ENCODE results near the gene ACER3. TPM values are rescaled to one million over a fixed set of nuclear protein-coding genes. Genes with fewer than 3 reads are reported as not detected.
"Not testable (repeated sequence)": the region's sequence is repeated elsewhere in the genome, so short reads cannot be mapped to it uniquely, and the experiment has no call there.

Gene ACER3
- total and polyA plus RNA-seq, 2 experiments from 2014 or later, result 17.1 to 18.3 TPM

DNA sequence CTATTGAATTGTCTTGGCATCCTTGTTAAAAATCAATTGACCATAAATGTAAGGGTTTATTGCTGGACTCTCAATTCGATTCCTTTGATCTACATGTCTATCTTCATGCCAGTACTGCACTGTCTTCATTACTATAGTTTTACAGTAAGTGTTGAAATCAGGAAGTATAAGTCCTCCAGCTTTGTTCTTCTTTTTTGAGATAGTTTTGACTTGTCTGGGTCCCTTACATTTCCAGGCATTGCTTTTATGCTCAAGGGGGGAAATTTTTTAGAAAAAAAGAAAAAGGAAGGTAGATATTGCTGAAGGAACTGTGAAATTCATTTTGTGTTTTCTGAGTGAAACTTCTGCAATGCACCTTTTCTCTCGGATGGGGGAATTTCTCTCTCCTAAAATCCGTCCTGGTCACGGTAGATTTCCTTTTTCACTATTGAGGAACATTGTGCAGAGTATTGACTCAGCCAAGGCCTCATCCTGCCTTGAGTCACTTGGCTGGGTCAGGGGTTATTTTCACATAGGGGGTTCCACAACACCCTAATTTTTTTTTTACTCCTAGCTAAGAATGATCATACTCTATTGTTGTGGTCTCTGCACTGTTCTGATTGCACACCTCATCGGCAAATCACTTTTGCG, 2.8 kb upstream of the ACER3 start:
- Histone ChIP-seq H3K4me2 (no peak overlapping the region), H4K20me1 (ENCODE audit: insufficient read depth, poor library complexity, severe bottlenecking) (no peaks in the 10 kb centered on the region), H3K4me1 (ENCODE audit: insufficient read depth) (peaks cover 14% of the 10 kb centered on the region), H2AFZ (no peak overlapping the region), H3K9me2 (replicated peaks; ENCODE audit: insufficient read depth) (no peaks in the 10 kb centered on the region), H3K4me3 (no peak overlapping the region), H3K27me3 (no peaks in the 10 kb centered on the region), H3K79me2 (peaks cover 16% of the 10 kb centered on the region), H3K27ac (no peak overlapping the region), H3K36me3 (replicated peaks; ENCODE audit: insufficient read depth, low read depth) (no peaks in the 10 kb centered on the region), H3K9me3 (ENCODE audit: low read depth) (no peaks in the 10 kb centered on the region)
- no peak for DNase-seq (ENCODE audit: low spot score)
- TF ChIP-seq, protein P1, sequence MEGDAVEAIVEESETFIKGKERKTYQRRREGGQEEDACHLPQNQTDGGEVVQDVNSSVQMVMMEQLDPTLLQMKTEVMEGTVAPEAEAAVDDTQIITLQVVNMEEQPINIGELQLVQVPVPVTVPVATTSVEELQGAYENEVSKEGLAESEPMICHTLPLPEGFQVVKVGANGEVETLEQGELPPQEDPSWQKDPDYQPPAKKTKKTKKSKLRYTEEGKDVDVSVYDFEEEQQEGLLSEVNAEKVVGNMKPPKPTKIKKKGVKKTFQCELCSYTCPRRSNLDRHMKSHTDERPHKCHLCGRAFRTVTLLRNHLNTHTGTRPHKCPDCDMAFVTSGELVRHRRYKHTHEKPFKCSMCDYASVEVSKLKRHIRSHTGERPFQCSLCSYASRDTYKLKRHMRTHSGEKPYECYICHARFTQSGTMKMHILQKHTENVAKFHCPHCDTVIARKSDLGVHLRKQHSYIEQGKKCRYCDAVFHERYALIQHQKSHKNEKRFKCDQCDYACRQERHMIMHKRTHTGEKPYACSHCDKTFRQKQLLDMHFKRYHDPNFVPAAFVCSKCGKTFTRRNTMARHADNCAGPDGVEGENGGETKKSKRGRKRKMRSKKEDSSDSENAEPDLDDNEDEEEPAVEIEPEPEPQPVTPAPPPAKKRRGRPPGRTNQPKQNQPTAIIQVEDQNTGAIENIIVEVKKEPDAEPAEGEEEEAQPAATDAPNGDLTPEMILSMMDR (IDR thresholded peaks at IDR 0.05; ENCODE audit: poor library complexity), result no peak
- TF ChIP-seq EZH2 (IDR thresholded peaks at IDR 0.05; ENCODE audit: borderline replicate concordance) (no peak), EZH2phosphoT487 (IDR thresholded peaks at IDR 0.05; ENCODE audit: low read depth, severe bottlenecking, unreplicated experiment) (no peak)
- WGBS (ENCODE audit: low lambda C conversion rate, missing lambda C conversion rate), result 64% methylated on average over 6 of the region's 6 CpGs

DNA sequence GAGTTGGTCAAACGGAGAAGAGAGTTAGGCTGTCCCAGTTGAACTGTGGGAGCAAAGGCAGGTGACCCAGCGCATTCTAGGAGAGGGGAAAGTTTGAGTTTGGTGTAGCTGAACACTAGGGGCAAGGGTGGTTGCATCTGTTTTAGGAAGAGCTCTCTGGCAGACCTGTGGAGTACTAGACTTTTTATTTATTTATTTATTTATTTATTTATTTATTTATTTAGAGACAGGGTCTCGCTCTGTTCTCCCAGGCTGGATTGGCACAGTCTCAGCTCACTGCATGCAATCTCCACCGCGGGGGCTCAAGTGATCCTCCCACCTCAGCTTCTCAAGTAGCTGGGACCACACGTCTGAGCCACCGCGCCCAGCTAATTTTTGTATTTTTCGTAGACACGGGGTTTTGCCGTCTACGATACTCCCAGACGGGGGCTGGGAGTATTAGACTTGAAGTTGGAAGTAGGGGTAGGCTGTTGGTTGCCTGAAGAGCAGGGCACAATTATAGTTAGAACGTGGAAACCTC, 950 bp upstream of the ACER3 start:
- no peaks in the 10 kb centered on the region for H3K9me3 ChIP-seq (ENCODE audit: low read depth)
- peaks cover 25% of the 10 kb centered on the region for H3K79me2 ChIP-seq
- WGBS (ENCODE audit: low lambda C conversion rate, missing lambda C conversion rate), result 97% methylated on average over 14 of the region's 14 CpGs
- H3K4me1 ChIP-seq (ENCODE audit: insufficient read depth), result peaks cover 14% of the 10 kb centered on the region
- H3K36me3 ChIP-seq (replicated peaks; ENCODE audit: insufficient read depth, low read depth), result no peaks in the 10 kb centered on the region
- H3K4me2 ChIP-seq, result peak overlapping the region; percentile 81
- peak overlapping the region; percentile 7 for H3K4me3 ChIP-seq
- no peak for DNase-seq (ENCODE audit: low spot score)
- peak overlapping the region; percentile 99 for H2AFZ ChIP-seq
- no peaks in the 10 kb centered on the region for H3K27me3 ChIP-seq
- peak overlapping the region; percentile 82 for H3K27ac ChIP-seq
- TF ChIP-seq EZH2phosphoT487 (IDR thresholded peaks at IDR 0.05; ENCODE audit: low read depth, severe bottlenecking, unreplicated experiment), result no peak
- H3K9me2 ChIP-seq (replicated peaks; ENCODE audit: insufficient read depth), result no peaks in the 10 kb centered on the region
- H4K20me1 ChIP-seq (ENCODE audit: insufficient read depth, poor library complexity, severe bottlenecking), result no peaks in the 10 kb centered on the region

DNA sequence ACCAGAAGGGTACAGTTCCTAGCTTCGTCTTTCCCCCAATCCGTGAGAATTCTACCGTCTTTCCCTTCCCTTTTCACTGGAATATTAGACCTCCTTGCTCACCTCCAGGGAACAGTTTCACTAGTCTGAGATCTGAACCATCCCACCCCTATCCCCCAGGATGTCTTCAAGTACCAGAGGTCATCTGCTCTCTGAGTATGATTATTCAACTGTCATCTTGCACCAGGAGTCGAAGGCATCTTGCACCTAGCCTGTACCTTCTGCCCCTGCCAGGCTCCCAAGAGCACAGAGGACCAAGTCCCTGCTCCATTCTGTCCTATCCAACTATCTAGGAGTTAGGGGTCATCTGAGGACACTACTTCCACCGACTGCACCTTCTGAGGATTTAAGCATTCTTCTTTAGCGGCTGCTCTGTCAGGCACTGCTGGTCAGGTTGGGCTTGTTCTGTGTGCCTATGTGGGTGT, 804 bp downstream of the ACER3 start:
- TF ChIP-seq EZH2 (IDR thresholded peaks at IDR 0.05; ENCODE audit: borderline replicate concordance), result no peak
- TF ChIP-seq EZH2phosphoT487 (IDR thresholded peaks at IDR 0.05; ENCODE audit: low read depth, severe bottlenecking, unreplicated experiment), result no peak
- TF ChIP-seq, protein P1 (IDR thresholded peaks at IDR 0.05; ENCODE audit: poor library complexity), result no peak
- Histone ChIP-seq H3K36me3 (replicated peaks; ENCODE audit: insufficient read depth, low read depth) (no peaks in the 10 kb centered on the region), H3K9me2 (replicated peaks; ENCODE audit: insufficient read depth) (no peaks in the 10 kb centered on the region), H3K4me1 (ENCODE audit: insufficient read depth) (peaks cover 14% of the 10 kb centered on the region), H3K27me3 (no peaks in the 10 kb centered on the region), H3K9me3 (ENCODE audit: low read depth) (no peaks in the 10 kb centered on the region), H3K79me2 (peaks cover 33% of the 10 kb centered on the region), H3K4me2 (peak overlapping the region; percentile 94), H3K4me3 (peak overlapping the region; percentile 90), H4K20me1 (ENCODE audit: insufficient read depth, poor library complexity, severe bottlenecking) (no peaks in the 10 kb centered on the region), H3K27ac (peak overlapping the region; percentile 94), H2AFZ (peak overlapping the region; percentile 97)
- 26% methylated on average over 6 of the region's 6 CpGs for WGBS (ENCODE audit: low lambda C conversion rate, missing lambda C conversion rate)
- peak; percentile 16 for DNase-seq (ENCODE audit: low spot score)

DNA sequence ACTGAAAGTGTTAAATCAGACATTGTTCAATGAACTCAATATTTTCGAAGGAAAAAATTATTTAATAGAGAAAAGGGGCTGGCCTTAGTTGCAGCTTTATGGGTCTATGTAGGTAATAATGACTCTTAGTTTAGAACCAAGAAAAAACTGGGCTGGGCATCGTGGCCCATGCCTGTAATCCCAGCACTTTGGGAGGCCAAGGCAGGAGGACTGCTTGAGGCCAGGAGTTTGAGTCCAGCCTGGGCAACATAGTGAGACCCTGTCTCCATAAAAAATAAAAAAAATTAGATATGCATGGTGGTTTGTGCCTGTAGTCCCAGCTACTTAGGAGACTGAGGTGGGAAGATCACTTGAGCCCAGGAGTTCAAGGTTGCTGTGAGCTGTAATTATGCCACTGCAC, 2.1 kb downstream of the ACER3 start:
- Histone ChIP-seq H3K79me2 (peaks cover 33% of the 10 kb centered on the region), H3K4me1 (ENCODE audit: insufficient read depth) (peaks cover 14% of the 10 kb centered on the region)
- not testable (repeated sequence) for H3K4me2 ChIP-seq; H3K4me3 ChIP-seq; H3K36me3 ChIP-seq (replicated peaks; ENCODE audit: insufficient read depth, low read depth); DNase-seq (ENCODE audit: low spot score); H3K9me2 ChIP-seq (replicated peaks; ENCODE audit: insufficient read depth); H3K27me3 ChIP-seq; H3K9me3 ChIP-seq (ENCODE audit: low read depth); H3K27ac ChIP-seq; H2AFZ ChIP-seq; H4K20me1 ChIP-seq (ENCODE audit: insufficient read depth, poor library complexity, severe bottlenecking)
- WGBS (ENCODE audit: low lambda C conversion rate, missing lambda C conversion rate), result 92% methylated on average over 2 of the region's 2 CpGs

Data from hepatocyte (in vitro differentiated cells).